H1 (cell line): ENCODE measurements around the gene RCC2. TPM values are rescaled to one million over a fixed set of nuclear protein-coding genes. Genes with fewer than 3 reads are reported as not detected.

ENCODE experiments used
- EP300 ChIP-seq, 2 experiments: IDR thresholded peaks; 1 replicate in 1 of 2; 2 replicates in 1 of 2; pipeline ENCODE4 v1.6.1; 2011 to 2012; ENCODE audit warnings: low read depth in 2 of 2, low read length in 2 of 2, mild to moderate bottlenecking in 2 of 2, borderline replicate concordance in 1 of 2, inconsistent platforms in 1 of 2, moderate library complexity in 1 of 2
- EZH2 ChIP-seq: fragments of 200-600 bp; sonication (generic); IDR thresholded peaks from 2 replicates; pipeline ENCODE4 v1.7.1; 2012; ENCODE audit warnings: low read depth, mild to moderate bottlenecking, moderate library complexity, low read length, inconsistent platforms; ENCODE audit not compliant: severe bottlenecking
- GABPA ChIP-seq: IDR thresholded peaks from 2 replicates; pipeline ENCODE4 v1.6.1; 2011; ENCODE audit warnings: mild to moderate bottlenecking, low read length, moderate library complexity, borderline replicate concordance; ENCODE audit not compliant: insufficient read depth
- POLR2AphosphoS5 ChIP-seq: IDR thresholded peaks from 2 replicates; pipeline ENCODE4 v1.6.1; 2011; ENCODE audit warnings: low read depth, low read length
- SUZ12 ChIP-seq: fragments of 200-600 bp; sonication (generic); IDR thresholded peaks from 2 replicates; pipeline ENCODE4 v1.6.1; 2012; ENCODE audit warnings: mild to moderate bottlenecking, inconsistent platforms, low read length, moderate library complexity, mixed read lengths
- TEAD4 ChIP-seq: IDR thresholded peaks from 2 replicates; pipeline ENCODE4 v1.6.1; 2012; ENCODE audit warnings: low read depth, low read length, inconsistent platforms, mixed read lengths
- polyA plus RNA-seq, 7 experiments: library from polyadenylated mRNA; depleted of rRNA in 3 of 7; stranded (reverse) in 5 of 7; unstranded in 2 of 7; fragments of >200 nt in 5 of 7; fragments of 200-250 nt in 2 of 7; gene quantifications; 1 replicate in 5 of 7; 2 replicates in 1 of 7; 4 replicates in 1 of 7; pipeline versions ENCODE4 v1.2.1 to v1.2.3, GENCODE V29; 2011 to 2013; ENCODE audit warnings: missing spikeins in 2 of 7, mixed read lengths in 2 of 7
- total RNA-seq: library from RNA; stranded (reverse); fragmentation: NEBNext Ultra II Directional; extraction: Animal tissue kit (Norgen Biotek cat#: 25700); gene quantifications from 2 replicates; pipeline ENCODE4 v1.2.1, GENCODE V29; 2021

Gene RCC2
- total and polyA plus RNA-seq, 2 of the 8 experiments (the other 6 are each of a cell fraction or from before 2014, with no cell fraction given), result 229 to 455 TPM

- TF ChIP-seq EP300 (IDR thresholded peaks at IDR 0.05; ENCODE audit: borderline replicate concordance in 1 of 2, low read depth in 2 of 2, low read length in 2 of 2) (no peak), EZH2 (no peak), POLR2AphosphoS5 (no peak), GABPA (no peak), SUZ12 (no peak), TEAD4 (no peak)
These were observed 63.8 kb downstream of the RCC2 start (continued) for GRCh38 chr1:17375651-17376050.
